ENCODE results near the gene OR2S2.

DNA sequence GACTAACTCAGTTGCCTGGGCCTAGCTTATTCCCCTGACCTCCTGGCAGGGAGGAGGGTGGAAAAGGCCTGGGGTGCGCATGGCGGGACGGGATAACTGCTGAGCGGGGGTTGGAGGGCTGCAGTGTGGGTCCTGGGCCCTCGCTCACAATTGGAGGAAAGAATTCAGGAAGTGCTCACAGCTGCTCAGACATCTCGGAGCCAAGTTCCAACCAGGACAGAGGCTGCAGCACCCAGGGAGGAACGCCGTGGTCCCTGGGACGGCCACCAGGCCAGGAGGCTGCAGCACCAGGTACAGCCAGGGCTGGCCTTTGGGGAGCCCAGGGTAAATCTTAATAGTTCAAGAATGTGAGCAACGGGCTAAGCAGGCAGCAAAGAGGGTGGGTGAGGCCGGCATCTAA is 48.7 kb downstream of the OR2S2 start, which contains the start of gene SPAAR:
- TF ChIP-seq CTCF (IDR thresholded peaks at IDR 0.05), result no peak
- no peak for TF ChIP-seq POLR2A (IDR thresholded peaks at IDR 0.05)
